NCI-H1694 treated with DMSO at 0.1 percent for 48 hours (cell line): Measurements from ENCODE around the gene NEDD4L.

Experiments
- DNase-seq: peaks from one replicate; lab custom pipeline; 2025; lab: John Stamatoyannopoulos, UW

Gene NEDD4L

GRCh38 chr18:58181988-58182387 lies 138.0 kb downstream of the NEDD4L start:
- DNase-seq: no peak

- DNase-seq: no peak
Observed at GRCh38 chr18:58183226-58183625, 139.2 kb downstream of the NEDD4L start.

- peak; percentile 72 for DNase-seq
Observed at GRCh38 chr18:58186258-58186948, 142.4 kb downstream of the NEDD4L start.

- no peak for DNase-seq
Observed at GRCh38 chr18:58187674-58188073, 143.6 kb downstream of the NEDD4L start.

GRCh38 chr18:58188996-58189395 lies 145.0 kb downstream of the NEDD4L start:
- no peak for DNase-seq

GRCh38 chr18:58190842-58191530 lies 147.0 kb downstream of the NEDD4L start:
- no peak for DNase-seq

GRCh38 chr18:58191626-58192025 lies 147.6 kb downstream of the NEDD4L start:
- DNase-seq: no peak

GRCh38 chr18:58192519-58192918 lies 148.5 kb downstream of the NEDD4L start:
- DNase-seq: no peak

GRCh38 chr18:58194028-58194427 lies 150.0 kb downstream of the NEDD4L start:
- DNase-seq: no peak

GRCh38 chr18:58195278-58195765 lies 151.3 kb downstream of the NEDD4L start:
- no peak for DNase-seq

- no peak for DNase-seq
Observed at GRCh38 chr18:58196164-58196563, 152.1 kb downstream of the NEDD4L start.

GRCh38 chr18:58196881-58197872 lies 153.2 kb downstream of the NEDD4L start:
- DNase-seq: no peak

GRCh38 chr18:58201268-58201667 lies 157.2 kb downstream of the NEDD4L start:
- DNase-seq: no peak

- no peak for DNase-seq
Observed at GRCh38 chr18:58201733-58202730, 158.0 kb downstream of the NEDD4L start.

- DNase-seq: no peak
Observed at GRCh38 chr18:58204776-58205442, 160.9 kb downstream of the NEDD4L start.

GRCh38 chr18:58205443-58206160 lies 161.6 kb downstream of the NEDD4L start:
- DNase-seq: no peak

- no peak for DNase-seq
Observed at GRCh38 chr18:58207520-58208152, 163.6 kb downstream of the NEDD4L start.

GRCh38 chr18:58208207-58208932 lies 164.3 kb downstream of the NEDD4L start:
- DNase-seq: no peak

GRCh38 chr18:58209326-58209725 lies 165.3 kb downstream of the NEDD4L start:
- DNase-seq: no peak
